ENCODE results near the gene ODF2L. TPM values are rescaled to one million over a fixed set of nuclear protein-coding genes. Genes with fewer than 3 reads are reported as not detected.

The ODF2L gene
- total and polyA plus RNA-seq, 12 donors: 6.2 to 55.2 (median 8.4) TPM

GRCh38 chr1:86441581-86441980 lies 45.5 kb upstream of the ODF2L start:
- Histone ChIP-seq H3K9me3 (no peaks in the 10 kb centered on the region), H3K36me3 (no peaks in the 10 kb centered on the region), H3K27ac (no peak overlapping the region), H3K4me3 (no peak overlapping the region), H3K4me1 (no peaks in the 10 kb centered on the region), H3K27me3 (peaks cover 0 to 6% (median 0%) of the 10 kb centered on the region in 7 donors)
- TF ChIP-seq CTCF (IDR thresholded peaks at IDR 0.05): no peak
- ATAC-seq: no peak
- WGBS, 2 donors: 78 to 79% methylated on average over 2 of the region's 2 CpGs
- no peak for DNase-seq
- intact Hi-C loops (cut with DNase I): no loop called here

GRCh38 chr1:86436041-86436440 lies 39.9 kb upstream of the ODF2L start:
- H3K4me3 ChIP-seq: no peak overlapping the region
- H3K27ac ChIP-seq: no peak overlapping the region
- H3K27me3 ChIP-seq: peaks cover 0 to 6% (median 0%) of the 10 kb centered on the region in 7 donors
- no peak for DNase-seq
- no peaks in the 10 kb centered on the region for H3K36me3 ChIP-seq
- H3K9me3 ChIP-seq: no peaks in the 10 kb centered on the region
- intact Hi-C loops (cut with DNase I): no loop called here
- WGBS, 2 donors: 64 to 66% methylated on average over 2 of the region's 2 CpGs
- ATAC-seq: no peak
- no peak for TF ChIP-seq CTCF (IDR thresholded peaks at IDR 0.05)
- H3K4me1 ChIP-seq: peaks cover 0 to 4% (median 0%) of the 10 kb centered on the region in 9 donors

GRCh38 chr1:86435327-86435726 lies 39.2 kb upstream of the ODF2L start:
- Histone ChIP-seq H3K4me3 (no peak overlapping the region), H3K4me1 (peaks cover 0 to 11% (median 3%) of the 10 kb centered on the region in 9 donors), H3K9me3 (no peaks in the 10 kb centered on the region), H3K27ac (no peak overlapping the region), H3K36me3 (no peaks in the 10 kb centered on the region), H3K27me3 (peaks cover 0 to 6% (median 0%) of the 10 kb centered on the region in 7 donors)
- TF ChIP-seq CTCF (IDR thresholded peaks at IDR 0.05): no peak
- ATAC-seq (no peak), DNase-seq (no peak)
- WGBS, 2 donors: 35 to 64% methylated on average over 2 of the region's 2 CpGs
- intact Hi-C loops (cut with DNase I): no loop called here

GRCh38 chr1:86434059-86434458 lies 37.9 kb upstream of the ODF2L start:
- no peaks in the 10 kb centered on the region for H3K9me3 ChIP-seq
- no peaks in the 10 kb centered on the region for H3K36me3 ChIP-seq
- TF ChIP-seq CTCF (IDR thresholded peaks at IDR 0.05): no peak
- peaks cover 0 to 6% (median 0%) of the 10 kb centered on the region in 7 donors for H3K27me3 ChIP-seq
- DNase-seq (no peak), ATAC-seq (no peak)
- H3K4me3 ChIP-seq: no peak overlapping the region
- no peak overlapping the region for H3K27ac ChIP-seq
- intact Hi-C loops (cut with DNase I): no loop called here
- peaks cover 0 to 22% (median 12%) of the 10 kb centered on the region in 9 donors for H3K4me1 ChIP-seq

Measured in heart right ventricle (tissue), 16 donors.